ENCODE data around the gene TBC1D10B. TPM values are rescaled to one million over a fixed set of nuclear protein-coding genes. Genes with fewer than 3 reads are reported as not detected.

Gene TBC1D10B
- total RNA-seq, 1 donor from 2014 or later: 8.2 TPM

DNA sequence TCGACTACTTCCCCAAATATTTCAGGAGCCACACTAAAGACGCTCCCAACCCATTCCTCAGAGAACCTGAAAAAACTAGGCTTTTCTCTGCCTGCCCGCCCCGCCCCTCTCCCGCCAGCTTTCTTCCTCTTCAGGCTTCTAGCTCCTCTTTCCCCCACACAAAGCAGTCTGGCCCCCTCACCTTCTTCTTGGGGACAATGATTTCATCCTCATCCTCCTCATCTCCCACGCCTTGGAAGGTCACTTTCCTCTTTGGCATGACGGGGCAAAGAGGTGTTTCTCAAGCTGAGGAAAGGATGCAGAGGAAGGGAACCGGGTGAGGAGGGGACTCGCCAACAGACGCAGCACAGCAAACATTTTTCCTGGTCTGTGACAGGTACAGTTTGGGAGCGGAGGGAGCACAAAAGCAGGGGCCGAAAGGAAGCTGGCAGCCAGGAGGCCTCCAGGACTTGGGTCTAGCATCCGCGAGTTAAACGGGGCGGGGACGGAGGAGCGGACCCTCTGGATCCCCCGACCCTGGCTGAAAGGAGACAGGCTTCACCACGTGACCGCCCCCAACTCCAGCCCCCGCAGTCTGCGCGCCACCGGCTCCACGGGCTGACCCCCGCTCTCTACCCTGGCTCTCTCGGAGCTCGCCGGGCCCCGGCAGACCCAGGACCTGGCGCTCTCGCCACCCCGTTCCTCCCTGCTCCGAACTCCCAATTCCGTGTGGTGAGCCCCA, 15.7 kb downstream of the TBC1D10B start:
- Mint-ChIP-seq H3K36me3 (peaks cover 24% of the 10 kb centered on the region), H3K4me3 (peak overlapping the region; percentile 96), H3K27ac (peak overlapping the region; percentile 100), H3K4me1 (peaks cover 23% of the 10 kb centered on the region), H3K27me3 (ENCODE audit: insufficient read depth, low read depth) (peaks cover 7% of the 10 kb centered on the region), H3K9me3 (no peaks in the 10 kb centered on the region)
- Histone ChIP-seq H2AFZ (replicated peaks) (peak overlapping the region; percentile 81), H3K4me1 (peaks cover 6% of the 10 kb centered on the region), H3F3A (ENCODE audit: low read depth) (peaks cover 12% of the 10 kb centered on the region), H3K36me3 (no peaks in the 10 kb centered on the region), H3K4me2 (peak overlapping the region; percentile 92), H4K20me1 (ENCODE audit: low read depth) (peaks cover 12% of the 10 kb centered on the region), H3K27me3 (no peaks in the 10 kb centered on the region), H3K27ac (peak overlapping the region; percentile 75), H3K4me3 (peak overlapping the region; percentile 84), H3K79me2 (ENCODE audit: low read depth) (peaks cover 26% of the 10 kb centered on the region), H3K9me3 (ENCODE audit: low read depth) (no peaks in the 10 kb centered on the region), H3K9ac (peak overlapping the region; percentile 94)
- peak; percentile 75 for DNase-seq (ENCODE audit: low spot score)
- TF ChIP-seq EZH2phosphoT487 (IDR thresholded peaks at IDR 0.05): no peak

DNA sequence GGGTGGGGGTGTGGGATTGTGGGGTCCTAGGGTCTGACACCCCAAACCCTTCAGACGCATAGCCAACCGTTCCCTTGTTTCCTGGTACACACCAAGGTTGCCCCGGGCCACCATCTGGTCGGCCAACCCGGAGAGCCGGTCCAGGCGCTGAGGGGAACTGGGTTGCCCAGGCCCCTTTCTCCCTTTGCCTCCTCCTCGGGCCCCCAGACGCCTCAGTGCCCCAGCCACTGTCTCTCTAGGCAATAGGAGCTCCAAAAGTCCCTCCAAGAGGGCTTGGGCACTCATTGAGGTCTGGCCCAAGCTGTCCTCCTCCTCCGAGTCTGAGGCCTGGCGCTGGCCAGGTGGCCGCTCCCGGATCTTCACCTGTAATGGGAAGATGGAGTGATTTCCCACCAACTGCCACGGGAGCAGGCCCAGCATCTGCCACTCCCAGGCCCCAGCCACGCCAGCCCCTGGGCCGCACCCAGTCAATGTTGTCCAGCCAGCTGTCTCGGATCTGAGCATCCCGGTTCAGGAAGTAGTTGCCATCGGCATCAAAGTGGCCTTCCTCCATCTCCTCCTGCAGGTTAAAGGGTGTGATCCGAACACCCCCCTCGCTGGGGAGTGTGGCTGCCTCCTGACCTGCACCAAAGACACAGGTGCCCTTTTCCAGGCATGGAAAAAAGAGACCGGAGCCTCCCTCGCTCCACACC, 16.7 kb downstream of the TBC1D10B start:
- Histone ChIP-seq H3K27me3 (no peaks in the 10 kb centered on the region), H3K27ac (no peak overlapping the region), H2AFZ (replicated peaks) (no peak overlapping the region), H3K4me2 (peak overlapping the region; percentile 92), H3K4me1 (peaks cover 6% of the 10 kb centered on the region), H3K9me3 (ENCODE audit: low read depth) (no peaks in the 10 kb centered on the region), H3F3A (ENCODE audit: low read depth) (peaks cover 15% of the 10 kb centered on the region), H4K20me1 (ENCODE audit: low read depth) (peaks cover 12% of the 10 kb centered on the region), H3K79me2 (ENCODE audit: low read depth) (peaks cover 26% of the 10 kb centered on the region), H3K4me3 (peak overlapping the region; percentile 84), H3K36me3 (no peaks in the 10 kb centered on the region), H3K9ac (peak overlapping the region; percentile 94)
- DNase-seq (ENCODE audit: low spot score): no peak
- TF ChIP-seq EZH2phosphoT487 (IDR thresholded peaks at IDR 0.05) (no peak), EZH2 (IDR thresholded peaks at IDR 0.05) (no peak)
- TF ChIP-seq, protein P1, sequence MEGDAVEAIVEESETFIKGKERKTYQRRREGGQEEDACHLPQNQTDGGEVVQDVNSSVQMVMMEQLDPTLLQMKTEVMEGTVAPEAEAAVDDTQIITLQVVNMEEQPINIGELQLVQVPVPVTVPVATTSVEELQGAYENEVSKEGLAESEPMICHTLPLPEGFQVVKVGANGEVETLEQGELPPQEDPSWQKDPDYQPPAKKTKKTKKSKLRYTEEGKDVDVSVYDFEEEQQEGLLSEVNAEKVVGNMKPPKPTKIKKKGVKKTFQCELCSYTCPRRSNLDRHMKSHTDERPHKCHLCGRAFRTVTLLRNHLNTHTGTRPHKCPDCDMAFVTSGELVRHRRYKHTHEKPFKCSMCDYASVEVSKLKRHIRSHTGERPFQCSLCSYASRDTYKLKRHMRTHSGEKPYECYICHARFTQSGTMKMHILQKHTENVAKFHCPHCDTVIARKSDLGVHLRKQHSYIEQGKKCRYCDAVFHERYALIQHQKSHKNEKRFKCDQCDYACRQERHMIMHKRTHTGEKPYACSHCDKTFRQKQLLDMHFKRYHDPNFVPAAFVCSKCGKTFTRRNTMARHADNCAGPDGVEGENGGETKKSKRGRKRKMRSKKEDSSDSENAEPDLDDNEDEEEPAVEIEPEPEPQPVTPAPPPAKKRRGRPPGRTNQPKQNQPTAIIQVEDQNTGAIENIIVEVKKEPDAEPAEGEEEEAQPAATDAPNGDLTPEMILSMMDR (IDR thresholded peaks at IDR 0.05): no peak
- H3K36me3 Mint-ChIP-seq: peaks cover 22% of the 10 kb centered on the region
- no peak overlapping the region for H3K27ac Mint-ChIP-seq
- H3K4me1 Mint-ChIP-seq: peaks cover 23% of the 10 kb centered on the region
- no peaks in the 10 kb centered on the region for H3K9me3 Mint-ChIP-seq
- H3K27me3 Mint-ChIP-seq (ENCODE audit: insufficient read depth, low read depth): peaks cover 7% of the 10 kb centered on the region
- H3K4me3 Mint-ChIP-seq: peak overlapping the region; percentile 96

DNA sequence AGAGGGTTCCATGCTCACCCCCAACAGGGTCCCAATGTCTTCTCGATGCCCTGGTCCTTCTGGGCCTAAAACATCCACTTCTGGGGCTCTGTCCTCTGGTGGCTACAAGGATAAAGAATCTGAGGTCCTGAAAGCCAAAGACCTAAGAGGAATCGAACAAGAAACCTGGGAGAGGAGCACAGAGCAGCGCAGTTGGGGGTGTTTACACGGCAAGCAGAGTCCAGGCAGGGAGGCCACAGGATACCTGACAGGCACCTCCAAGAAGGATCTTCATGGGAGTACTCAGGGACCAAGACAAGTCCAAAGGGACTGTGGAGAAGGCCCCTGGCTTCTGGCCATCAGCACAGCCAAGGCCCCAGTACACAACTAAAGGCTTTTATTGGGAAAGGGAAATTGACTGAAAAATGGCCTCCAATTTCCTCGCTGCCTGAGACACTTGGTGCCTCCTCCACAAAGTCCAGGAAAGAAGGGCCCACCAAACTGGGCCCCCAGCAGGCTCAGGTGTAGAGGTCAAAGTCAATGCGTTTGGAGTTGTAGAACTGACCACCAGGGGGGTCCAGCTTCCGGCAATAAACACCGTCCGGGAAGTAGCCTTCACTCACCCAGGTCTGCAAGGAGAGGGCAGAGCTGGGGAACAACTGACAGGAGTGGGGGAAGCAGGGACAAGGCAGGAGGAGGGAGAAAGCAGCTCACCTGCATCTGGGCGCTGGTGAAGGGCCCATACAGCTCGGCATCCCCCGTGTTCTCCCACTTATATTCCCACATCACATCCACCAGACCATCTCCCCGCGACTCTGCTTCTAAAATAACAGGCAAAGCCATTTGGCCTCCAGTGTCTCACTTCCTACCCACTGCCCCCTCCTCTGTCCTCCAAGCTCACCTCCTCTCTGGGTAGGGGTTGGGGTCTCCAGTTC, 17.5 kb downstream of the TBC1D10B start:
- Mint-ChIP-seq H3K27me3 (ENCODE audit: insufficient read depth, low read depth) (peaks cover 7% of the 10 kb centered on the region), H3K4me1 (peaks cover 23% of the 10 kb centered on the region), H3K4me3 (peak overlapping the region; percentile 71), H3K9me3 (no peaks in the 10 kb centered on the region), H3K36me3 (peaks cover 22% of the 10 kb centered on the region), H3K27ac (no peak overlapping the region)
- H3K9me3 ChIP-seq (ENCODE audit: low read depth): no peaks in the 10 kb centered on the region
- no peak for DNase-seq (ENCODE audit: low spot score)
- H3K4me3 ChIP-seq: no peak overlapping the region
- no peak overlapping the region for H2AFZ ChIP-seq (replicated peaks)
- H3K27me3 ChIP-seq: no peaks in the 10 kb centered on the region
- H3K9ac ChIP-seq: no peak overlapping the region
- H3K27ac ChIP-seq: no peak overlapping the region
- H4K20me1 ChIP-seq (ENCODE audit: low read depth): peaks cover 12% of the 10 kb centered on the region
- H3K4me1 ChIP-seq: peaks cover 6% of the 10 kb centered on the region
- H3K36me3 ChIP-seq: no peaks in the 10 kb centered on the region
- no peak overlapping the region for H3K4me2 ChIP-seq
- TF ChIP-seq, protein P1 (IDR thresholded peaks at IDR 0.05): peak; percentile 17
- TF ChIP-seq EZH2 (IDR thresholded peaks at IDR 0.05): no peak
- no peak for TF ChIP-seq EZH2phosphoT487 (IDR thresholded peaks at IDR 0.05)
- H3F3A ChIP-seq (ENCODE audit: low read depth): peaks cover 15% of the 10 kb centered on the region
- peaks cover 26% of the 10 kb centered on the region for H3K79me2 ChIP-seq (ENCODE audit: low read depth)

Data from neural progenitor cell (in vitro differentiated cells).